Sciatic nerve (tissue), 2 donors: ENCODE results near the gene C17orf67. TPM values are rescaled to one million over a fixed set of nuclear protein-coding genes. Genes with fewer than 3 reads are reported as not detected.
"Not testable (repeated sequence)": the region's sequence is repeated elsewhere in the genome, so short reads cannot be mapped to it uniquely, and the experiment has no call there.

Experiments used
- ATAC-seq: fragments of 200-7000 bp; cut with Tn5 transposase; one replicate; pipeline ENCODE4 v1.9.1; 2020; ENCODE audit warnings: mild to moderate bottlenecking, moderate library complexity
- DNase-seq: peaks from one replicate; pipeline ENCODE4 v3.0.0-alpha.2; 2020; ENCODE audit warnings: low spot score
- intact Hi-C: fragments of 100-400 bp; cut with DNase I; formaldehyde crosslinking; loops from one replicate; pipeline ENCODE4 v1.14.2; 2022
- total RNA-seq: library from RNA; stranded (reverse); fragmentation: NEBNext Ultra II Directional; extraction: Animal tissue kit (Norgen Biotek cat#: 25700); gene quantifications from one replicate; pipeline ENCODE4 v1.2.1, GENCODE V29; 2021
- donor health status: DM: no; HTN: no; CAD: no.
- donor health status: DM: no; HTN: no; CAD: no.

C17orf67 gene
- total RNA-seq, 1 donor from 2014 or later = 6.2 TPM

DNA sequence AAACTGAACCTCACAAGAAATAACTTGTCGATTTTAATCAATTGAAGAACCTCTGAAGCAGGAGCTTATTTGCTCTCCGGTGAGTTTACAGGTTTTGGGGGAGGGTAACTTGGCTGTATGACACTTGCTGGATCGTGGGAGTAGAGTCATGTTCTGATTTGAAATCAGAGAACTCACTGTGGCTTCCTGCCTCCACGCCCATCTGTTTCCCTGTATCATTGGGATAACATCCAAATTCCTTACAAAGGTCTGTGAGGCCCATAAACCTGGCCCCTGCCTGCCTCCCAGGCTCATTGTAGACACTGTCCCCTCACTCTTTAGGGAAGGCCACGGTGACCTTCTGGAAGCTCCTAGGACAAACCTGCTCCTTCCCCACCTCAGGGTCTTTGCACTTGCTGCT lies 48.3 kb downstream of the C17orf67 start:
- ATAC-seq = no peak
- DNase-seq = no peak
- intact Hi-C loops = no loop called here

- ATAC-seq (no peak), DNase-seq (no peak)
- intact Hi-C loops = no loop called here
These were observed 51.4 kb downstream of the C17orf67 start for GRCh38 chr17:56782338-56782737.

GRCh38 chr17:56781906-56782305 lies 51.8 kb downstream of the C17orf67 start:
- intact Hi-C loops = no loop called here
- ATAC-seq (no peak), DNase-seq (no peak)

- DNase-seq = peak; percentile 87
- intact Hi-C loops = no loop called here
- ATAC-seq = peak; percentile 97
These were observed 53.6 kb downstream of the C17orf67 start for GRCh38 chr17:56779898-56780777.

GRCh38 chr17:56779322-56779721 lies 54.4 kb downstream of the C17orf67 start:
- DNase-seq = no peak
- intact Hi-C loops = no loop called here

DNA sequence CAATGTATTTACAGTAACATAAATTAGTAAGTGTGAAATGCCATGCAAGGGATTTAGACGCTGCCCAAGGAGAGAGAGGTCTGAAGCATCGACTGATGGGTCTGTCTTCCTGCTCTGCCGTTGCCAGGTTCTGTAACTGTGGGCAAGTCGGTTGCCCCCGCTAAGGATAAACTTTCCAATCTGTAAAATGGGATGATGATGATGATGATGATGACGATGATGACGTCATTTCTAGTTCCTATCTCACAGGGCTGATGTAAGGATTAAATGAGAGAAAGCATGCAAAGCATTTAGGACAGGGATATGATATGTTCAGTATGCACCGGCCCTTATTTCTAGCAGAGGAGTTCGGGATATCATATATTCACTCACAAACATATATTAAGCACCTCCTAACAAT lies 54.8 kb downstream of the C17orf67 start:
- no peak for DNase-seq
- intact Hi-C loops = no loop called here
- no peak for ATAC-seq

More at GRCh38 chr17:56779322-56779721, 54.4 kb downstream of the C17orf67 start:
- no peak for ATAC-seq

- intact Hi-C loops = no loop called here
- ATAC-seq (no peak), DNase-seq (no peak)
These were observed 55.9 kb downstream of the C17orf67 start for GRCh38 chr17:56777859-56778258.

DNA sequence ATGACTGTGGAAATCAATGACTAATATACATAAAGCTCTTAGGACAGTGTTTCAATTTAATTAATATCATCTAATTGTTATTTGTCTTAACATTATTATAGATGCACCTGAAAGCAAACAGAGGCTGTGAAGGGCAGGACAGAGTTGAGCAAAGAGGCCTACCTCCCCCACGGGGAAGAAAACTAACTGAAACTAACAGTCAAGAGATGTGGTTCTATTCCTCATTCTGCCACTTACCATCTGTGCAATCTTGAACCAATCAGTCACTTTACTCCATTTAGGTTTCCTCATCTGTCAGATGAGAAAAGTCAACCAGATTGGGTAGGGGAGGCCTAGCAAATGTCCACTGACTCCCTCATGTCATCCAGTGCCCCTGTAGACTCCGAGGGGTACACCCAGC lies 59.1 kb downstream of the C17orf67 start:
- no peak for DNase-seq
- intact Hi-C loops = no loop called here
- no peak for ATAC-seq

DNA sequence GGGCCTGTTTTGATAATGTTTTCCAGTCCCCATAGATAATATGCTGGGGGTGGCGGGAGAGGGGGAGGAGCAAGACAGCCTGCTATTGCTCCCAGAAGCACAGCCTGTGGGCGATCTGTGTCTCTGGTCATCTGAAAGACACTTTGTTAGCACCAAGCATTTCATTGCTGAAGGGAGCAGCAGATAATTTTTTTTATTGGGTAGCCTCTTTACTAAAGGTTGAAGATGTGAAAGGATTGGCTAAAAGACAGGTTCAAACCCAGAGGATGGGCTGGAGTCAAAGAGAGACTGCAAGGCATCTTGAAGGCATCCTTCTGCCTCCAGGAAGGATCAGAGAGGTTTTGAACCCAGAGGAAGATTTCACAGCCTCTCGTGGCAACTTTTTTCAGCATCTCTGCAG lies 60.6 kb downstream of the C17orf67 start:
- intact Hi-C loops = no loop called here
- no peak for DNase-seq
- peak; percentile 38 for ATAC-seq

- intact Hi-C loops = no loop called here
These were observed 61.3 kb downstream of the C17orf67 start for GRCh38 chr17:56772442-56772841.

DNA sequence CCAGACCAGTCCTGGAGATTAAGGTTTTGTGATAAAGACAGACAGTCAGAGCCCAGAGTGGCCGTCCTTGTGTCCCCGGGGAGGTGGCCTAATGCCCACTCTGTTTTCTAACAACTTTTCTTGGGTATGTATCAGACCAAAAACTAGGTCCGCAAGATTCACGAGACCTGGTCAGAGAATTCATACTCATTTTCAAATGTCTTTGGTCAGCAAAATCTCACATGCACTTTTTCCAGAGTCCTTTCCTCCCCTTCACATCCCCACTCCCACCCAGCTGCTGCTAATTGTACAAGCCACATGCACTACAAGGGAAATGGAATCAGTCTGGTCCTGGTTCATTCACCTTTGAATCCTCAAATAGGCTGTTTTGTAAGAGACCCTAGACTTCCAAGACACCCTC lies 61.7 kb downstream of the C17orf67 start:
- intact Hi-C loops = no loop called here
- no peak for DNase-seq

More at GRCh38 chr17:56772442-56772841, 61.3 kb downstream of the C17orf67 start:
- ATAC-seq = peak; percentile 48
- no peak for DNase-seq

DNA sequence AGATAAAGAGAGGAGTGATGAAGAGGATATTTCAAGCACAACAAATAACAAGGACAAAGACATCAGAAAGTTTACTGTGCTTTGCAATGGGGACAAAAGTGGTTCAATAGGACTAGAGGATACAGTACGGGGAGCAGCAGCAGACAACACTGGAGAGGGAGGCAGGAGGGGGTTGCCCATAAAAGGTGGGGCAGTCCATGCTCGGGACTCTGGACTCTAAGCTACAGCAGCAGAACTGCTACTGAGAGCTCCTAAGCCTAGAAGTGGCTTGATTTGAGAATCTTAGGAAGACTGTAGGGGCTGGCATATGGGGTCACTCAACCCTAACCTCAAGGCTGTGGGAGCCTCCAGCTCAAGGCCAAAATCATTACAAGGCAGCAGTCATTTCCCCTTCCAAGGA lies 62.2 kb downstream of the C17orf67 start:
- ATAC-seq = no peak
- DNase-seq = no peak
- intact Hi-C loops = no loop called here

More for the DNA sequence above, 61.7 kb downstream of the C17orf67 start:
- ATAC-seq = no peak

- intact Hi-C loops = no loop called here
- ATAC-seq = no peak
- no peak for DNase-seq
These were observed 63.3 kb downstream of the C17orf67 start for GRCh38 chr17:56770427-56770826.

- intact Hi-C loops = no loop called here
- DNase-seq (no peak), ATAC-seq (no peak)
These were observed 68.3 kb downstream of the C17orf67 start for GRCh38 chr17:56765449-56765848.

DNA sequence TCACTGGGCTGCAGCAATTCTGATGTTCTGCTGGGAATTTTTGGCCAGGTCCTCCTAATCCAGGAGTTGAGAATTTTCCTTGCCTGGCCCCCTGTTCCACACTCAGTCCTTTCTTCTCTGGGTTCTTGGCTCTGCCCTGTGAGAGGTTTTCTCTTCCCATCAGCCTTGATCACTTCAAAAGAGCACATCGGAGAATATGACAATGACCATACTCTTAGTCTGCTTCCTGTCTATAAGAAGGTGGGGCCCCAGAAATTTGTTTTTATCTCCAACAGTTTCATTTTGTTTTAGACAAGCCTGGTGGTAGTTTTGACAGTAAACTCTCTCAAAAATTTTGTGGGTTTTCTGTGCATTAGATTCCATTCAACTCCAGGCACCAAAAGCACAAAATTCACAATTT lies 70.7 kb downstream of the C17orf67 start:
- no peak for ATAC-seq
- no peak for DNase-seq
- intact Hi-C loops = no loop called here

GRCh38 chr17:56762144-56762543 lies 71.6 kb downstream of the C17orf67 start:
- no peak for ATAC-seq
- DNase-seq = no peak
- intact Hi-C loops = no loop called here

GRCh38 chr17:56761387-56761786 lies 72.3 kb downstream of the C17orf67 start:
- DNase-seq (no peak), ATAC-seq (no peak)
- intact Hi-C loops = no loop called here

DNA sequence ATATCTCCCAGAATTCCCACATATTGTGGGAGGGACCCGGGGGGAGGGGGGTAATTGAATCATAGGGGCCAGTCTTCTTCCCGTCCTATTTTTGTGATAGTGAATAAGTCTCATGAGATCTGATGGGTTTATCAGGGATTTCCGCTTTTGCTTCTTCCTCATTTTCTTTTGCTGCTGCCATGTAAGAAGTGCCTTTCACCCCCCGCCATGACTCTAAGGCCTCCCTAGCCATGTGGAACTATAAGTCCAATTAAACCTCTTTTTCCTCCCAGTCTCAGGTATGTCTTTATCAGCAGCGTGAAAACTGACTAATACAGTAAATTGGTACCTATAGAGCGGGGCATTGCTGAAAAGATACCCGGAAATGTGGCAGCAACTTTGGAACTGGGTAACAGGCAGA lies 76.1 kb downstream of the C17orf67 start:
- DNase-seq, ATAC-seq, intact Hi-C loops: not testable (repeated sequence)

DNA sequence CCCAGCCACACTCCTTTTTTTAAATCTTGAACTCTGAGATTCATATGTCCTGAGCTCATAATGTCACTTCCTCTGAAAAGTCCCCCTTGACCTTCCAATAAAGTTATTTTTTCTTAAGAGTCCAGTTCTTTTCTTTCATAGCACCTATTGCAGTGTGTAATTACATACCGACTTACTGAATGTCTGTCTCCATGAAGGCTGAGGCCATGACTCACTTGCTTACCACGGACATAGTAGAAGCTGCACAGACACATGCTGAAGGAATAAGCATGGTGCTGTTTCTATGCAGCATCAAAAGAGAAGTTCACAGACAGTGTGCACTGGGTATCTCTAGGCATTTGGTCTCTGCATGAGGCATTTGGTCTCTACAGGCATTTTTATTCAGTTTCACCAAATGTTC lies 77.2 kb downstream of the C17orf67 start:
- intact Hi-C loops = no loop called here
- DNase-seq (no peak), ATAC-seq (no peak)

- no peak for DNase-seq
- intact Hi-C loops = no loop called here
- ATAC-seq = no peak
These were observed 78.4 kb downstream of the C17orf67 start for GRCh38 chr17:56755310-56755709.
